ENCODE data around the gene TNFSF18.

Gene TNFSF18

DNA sequence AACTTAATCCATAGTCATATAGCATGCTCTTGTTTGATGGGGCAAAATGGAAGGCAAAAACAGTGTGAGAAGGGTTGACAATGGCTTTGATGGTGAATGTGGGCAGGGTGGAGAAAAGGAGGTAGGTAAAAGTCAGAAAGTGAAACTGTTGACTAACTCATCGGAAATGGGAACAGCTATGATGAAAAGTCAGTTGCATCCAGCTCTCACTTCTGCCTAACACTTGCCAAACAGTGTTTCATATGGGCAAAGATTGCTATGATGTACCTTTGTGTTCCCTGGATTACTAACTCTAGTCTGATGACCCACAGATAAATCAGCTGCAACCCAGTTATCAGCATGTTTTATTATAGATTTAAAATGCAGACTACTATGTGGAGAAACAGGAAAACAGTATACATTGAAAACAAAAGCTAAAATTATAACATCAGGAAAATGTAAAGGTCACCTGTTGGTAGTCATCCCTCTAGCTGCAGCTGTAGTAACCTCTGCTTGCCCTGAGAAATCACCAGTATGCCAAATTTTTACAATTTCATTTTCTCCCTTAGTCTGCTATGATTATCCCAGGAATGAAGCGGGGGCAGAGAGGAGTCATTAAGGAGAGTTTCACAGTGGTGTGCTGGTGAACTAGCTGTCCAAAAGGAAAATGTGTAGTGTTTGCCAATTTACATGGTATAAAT is 11.7 kb downstream of the TNFSF18 start:
- peak in 1 of 2 donors; percentile 27 for ATAC-seq

DNA sequence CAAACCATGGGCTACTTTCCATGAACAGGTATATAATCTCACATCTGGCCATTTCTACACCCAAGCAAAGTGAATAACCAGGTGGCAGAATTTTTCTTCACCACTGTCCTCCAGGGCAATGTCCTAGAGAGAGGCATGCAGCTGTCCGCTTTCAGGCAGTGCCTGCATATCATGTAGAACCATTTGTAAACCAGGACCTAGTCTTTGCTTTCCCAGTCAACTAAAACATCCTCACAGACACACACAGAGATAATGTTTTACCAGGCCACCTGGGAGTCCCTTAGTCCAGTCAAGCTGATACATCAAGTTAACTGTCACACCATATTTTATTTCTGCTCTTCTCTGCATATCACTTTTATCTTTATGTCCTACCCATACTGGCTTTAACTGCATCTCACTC is 26.2 kb downstream of the TNFSF18 start:
- ATAC-seq, result no peak

DNA sequence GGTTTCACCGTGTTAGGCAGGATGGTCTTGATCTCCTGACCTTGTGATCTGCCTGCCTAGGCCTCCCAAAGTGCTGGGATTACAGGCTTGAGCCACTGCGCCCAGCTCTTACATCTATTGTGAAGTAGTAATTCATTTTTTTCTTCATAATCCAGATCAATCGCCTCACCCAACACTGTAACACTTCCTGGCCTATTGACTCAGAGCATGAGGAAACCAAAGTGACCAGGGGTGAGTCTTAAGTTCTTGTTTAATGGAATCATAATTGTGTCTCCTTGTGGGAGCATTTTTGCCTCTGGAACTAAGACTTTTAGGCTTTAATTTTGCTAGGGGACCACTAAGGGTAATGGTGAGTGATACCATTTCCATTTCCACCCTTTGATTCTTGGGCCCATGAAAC is 27.4 kb downstream of the TNFSF18 start:
- ATAC-seq, result no peak

DNA sequence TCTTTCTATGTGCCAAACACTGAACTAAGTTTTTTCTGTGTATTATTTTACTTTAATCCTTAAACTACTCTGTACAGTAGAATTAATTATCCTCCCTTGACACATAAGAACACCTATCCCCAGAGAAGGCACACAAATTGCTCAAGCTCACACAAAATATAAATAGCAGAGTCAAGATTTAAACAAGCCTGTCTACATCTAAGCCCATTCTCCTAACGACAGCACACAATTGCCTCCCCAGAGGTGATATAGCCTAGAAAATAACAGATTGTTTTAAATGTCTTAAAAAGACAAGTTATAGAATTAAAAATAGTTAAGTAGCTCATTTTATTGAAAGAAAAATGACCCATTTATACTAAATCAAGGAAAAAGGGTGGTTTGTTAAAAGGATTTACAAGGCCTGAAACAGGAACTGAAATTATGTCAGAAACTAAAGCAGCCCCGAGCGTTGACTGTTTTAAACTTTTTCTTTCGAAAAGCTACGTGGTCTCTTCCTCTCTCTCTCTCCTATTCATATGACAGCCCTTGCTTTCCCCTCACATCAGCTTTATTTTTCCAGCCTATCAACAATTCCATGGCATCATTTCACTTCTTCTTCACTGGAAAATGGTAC is 30.5 kb downstream of the TNFSF18 start:
- no peak for ATAC-seq

DNA sequence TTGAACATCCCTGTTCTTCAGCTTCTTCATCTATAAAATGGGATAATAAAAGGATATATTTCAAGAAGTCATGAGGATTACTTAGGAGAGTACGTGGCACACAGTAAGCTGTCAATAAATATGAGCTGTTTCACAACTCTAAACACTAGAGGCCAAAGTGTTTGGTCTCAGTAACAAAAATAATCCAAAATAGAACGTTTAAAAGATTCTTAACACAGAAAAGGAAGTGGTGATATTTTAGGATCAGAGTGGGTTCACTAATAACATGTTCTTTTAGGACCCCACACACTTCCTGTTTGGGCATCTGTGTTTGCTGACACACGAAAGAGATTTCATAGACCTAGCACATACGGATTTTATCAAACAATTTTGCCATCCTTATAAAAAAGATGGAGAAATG is 32.9 kb downstream of the TNFSF18 start:
- ATAC-seq, result no peak

DNA sequence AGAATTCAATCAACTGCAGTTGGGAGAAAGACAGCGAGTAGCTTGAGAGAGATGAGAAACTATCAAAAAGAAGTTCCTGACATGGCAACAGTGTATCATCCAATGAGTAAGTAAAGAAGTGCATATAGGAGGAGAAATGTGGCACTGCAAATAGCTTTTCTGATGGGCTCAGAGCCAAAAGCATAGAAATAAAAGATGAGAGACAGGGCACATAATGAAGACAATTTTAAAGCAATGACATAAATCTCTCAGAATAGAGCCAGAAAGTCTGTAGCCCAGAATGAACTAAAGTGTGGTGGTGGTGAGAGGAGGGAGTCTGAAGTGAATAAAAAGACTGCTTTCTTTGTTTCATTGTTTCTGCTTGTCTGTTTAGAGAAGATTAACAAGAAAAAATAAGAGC is 34.3 kb downstream of the TNFSF18 start:
- no peak for ATAC-seq

DNA sequence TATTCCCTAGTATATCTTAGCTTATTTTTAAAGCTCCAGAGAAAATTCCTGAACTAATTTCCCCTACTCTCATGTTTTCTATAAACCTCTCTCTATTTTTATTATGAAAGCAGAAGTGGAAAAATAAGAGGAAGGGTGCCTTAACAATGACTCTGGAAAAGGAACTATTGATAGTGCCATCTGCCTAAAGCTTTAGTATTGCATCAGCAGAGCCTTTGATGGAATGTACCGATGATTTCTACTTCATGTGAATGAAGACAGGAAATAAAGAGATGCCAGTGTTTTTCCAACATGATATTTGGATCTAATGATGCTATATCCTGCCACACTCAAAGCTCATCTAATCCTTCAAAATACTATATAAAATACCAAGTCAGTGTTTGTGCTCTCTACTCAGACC is 35.1 kb downstream of the TNFSF18 start:
- no peak for ATAC-seq

DNA sequence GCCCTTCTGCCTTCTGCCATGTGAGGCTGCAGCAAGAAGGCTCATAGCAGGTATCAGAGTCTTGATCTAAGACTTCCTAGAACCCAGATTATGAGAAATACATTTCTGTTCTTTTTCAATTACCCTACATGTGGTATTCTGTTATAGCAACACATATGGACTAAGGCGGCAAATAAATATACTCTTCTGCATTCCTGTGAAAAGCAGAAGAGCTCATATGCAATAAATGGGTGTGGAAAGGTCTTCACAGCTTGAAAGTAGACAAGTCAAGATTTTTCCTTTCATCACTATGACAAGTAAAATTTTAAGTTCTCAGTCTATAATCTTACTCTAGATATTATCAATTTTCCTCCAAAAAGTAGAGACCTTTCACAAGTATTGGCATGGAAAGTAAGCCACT is 36.6 kb downstream of the TNFSF18 start:
- ATAC-seq, result no peak

DNA sequence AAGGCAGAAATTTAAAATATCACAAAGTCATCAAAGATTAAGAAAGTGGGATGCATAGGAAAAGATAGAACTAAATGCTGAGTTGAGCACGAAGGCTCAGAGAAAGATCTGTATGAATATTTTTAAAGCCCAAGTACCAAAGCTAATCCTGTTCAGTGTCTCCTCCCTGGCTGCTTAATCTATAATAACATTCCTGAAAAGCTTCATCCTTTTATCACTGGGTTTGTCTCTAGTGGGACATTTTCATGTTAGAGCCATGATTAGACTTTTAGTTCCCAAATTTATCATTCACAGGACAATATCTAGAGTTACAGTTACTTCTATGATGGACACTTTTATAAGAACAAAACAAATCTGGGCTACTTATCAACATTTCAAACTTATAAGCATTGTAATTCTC is 38.6 kb downstream of the TNFSF18 start:
- ATAC-seq, result no peak

DNA sequence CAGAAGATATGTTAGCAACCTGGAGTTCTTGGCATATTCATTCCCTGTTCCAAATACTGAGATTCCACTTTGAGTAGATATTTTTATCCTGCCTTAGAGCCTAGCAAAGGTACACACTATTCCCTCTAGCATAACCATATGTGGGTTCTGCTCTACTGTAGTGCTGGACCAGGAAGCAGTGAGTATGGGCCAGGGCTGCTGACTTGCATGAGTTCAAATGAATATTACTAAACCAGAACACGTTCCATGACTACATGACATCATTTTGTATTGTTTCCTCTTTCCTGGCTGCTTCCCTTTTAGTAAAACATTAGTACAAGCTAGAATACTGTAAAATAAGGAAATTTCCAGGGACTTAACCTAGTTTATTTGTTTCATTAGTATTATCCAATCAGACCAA is 41.1 kb downstream of the TNFSF18 start:
- ATAC-seq, result no peak

DNA sequence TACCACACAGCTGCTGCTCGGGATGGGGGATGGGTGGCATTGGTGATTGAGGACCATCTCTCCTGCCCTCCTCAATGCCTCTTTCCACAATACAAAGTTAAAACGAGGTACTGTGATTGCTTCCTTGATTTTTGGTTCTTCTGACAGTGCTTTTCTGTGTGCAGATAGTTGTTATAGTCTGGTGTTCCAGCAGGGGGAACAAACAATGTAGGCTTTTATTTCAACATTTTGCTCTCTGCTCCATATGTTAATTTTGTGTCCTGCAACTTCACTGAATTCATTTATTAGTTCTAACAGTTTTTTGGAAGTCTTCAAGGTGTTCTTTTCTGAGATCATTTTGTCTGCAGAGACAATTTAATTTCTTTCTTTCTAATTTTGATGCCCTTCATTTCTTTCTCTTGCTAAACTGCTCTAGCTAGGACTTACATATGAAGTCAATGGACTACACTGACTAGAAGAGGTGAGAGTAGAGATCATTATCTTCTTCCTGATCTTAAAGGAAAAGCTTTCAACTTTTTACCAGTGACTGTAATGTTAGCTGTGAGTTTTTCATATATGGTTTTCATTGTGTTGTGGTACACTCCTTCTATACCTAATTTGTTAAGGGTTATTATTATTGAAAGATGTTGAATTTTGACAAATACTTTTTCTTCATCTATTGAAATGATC is 45.4 kb downstream of the TNFSF18 start:
- ATAC-seq, result no peak

DNA sequence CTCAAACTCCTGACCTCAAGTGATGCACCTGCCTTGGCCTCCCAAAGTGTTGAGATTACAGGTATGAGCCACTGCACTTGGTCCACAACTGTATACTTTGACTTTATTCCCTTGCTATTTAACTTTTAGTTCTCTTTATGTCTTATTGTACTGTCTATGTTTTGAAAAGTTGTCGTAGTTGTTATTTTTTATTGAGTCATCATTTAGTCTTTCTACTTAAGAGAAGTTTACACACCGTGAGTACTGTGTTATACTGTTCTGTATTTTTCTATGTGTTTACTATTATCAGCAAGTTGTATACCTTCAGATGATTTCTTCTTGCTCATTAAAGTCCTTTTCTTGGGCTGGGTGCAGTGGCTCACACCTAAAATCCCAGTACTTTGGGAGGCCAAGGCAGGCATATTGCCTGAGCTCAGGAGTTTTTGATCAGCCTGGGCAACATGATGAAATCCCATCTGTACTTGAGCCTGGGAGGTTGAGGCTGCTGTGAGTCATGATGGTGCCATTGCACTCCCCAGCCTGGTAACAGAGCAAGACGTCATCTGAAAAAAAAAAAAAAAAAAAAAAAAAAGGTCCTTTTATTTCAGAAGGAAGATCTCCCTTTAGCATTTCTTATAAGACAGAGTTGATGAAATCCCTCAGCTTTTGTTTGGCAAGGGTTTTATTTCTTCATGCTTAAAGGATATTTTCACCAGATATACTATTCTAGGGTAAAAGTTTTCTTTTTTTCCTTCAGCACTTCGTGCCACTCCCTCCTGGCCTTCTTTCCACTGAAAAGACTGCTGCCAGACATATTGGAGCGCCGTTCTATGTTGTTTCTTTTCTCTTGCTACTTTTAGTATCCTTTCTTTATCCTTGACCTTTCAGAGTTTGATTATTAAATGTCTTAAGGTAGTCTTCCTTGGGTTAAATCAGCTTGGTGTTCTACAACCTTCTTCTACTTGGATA is 47.6 kb downstream of the TNFSF18 start:
- ATAC-seq, result no peak

DNA sequence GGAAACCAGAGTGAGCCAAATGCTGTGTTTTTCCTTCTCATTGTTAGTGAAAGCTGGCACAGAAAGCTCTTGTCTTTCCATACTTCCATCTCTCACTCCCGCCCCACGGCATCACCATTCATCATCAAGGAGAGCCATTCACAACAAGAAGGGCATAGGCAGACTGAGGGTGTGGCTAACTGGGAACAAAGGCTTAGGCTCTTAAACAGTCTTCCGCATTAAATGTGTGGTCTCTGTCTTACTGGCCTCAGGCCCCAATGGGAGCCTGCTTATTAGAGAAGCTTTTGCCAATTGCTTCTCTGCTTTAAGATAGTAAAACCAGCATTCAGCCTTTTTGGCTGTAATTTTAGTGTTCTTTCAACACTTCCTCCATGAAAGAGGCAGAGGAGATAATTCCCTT is 51.4 kb downstream of the TNFSF18 start:
- ATAC-seq, result no peak

DNA sequence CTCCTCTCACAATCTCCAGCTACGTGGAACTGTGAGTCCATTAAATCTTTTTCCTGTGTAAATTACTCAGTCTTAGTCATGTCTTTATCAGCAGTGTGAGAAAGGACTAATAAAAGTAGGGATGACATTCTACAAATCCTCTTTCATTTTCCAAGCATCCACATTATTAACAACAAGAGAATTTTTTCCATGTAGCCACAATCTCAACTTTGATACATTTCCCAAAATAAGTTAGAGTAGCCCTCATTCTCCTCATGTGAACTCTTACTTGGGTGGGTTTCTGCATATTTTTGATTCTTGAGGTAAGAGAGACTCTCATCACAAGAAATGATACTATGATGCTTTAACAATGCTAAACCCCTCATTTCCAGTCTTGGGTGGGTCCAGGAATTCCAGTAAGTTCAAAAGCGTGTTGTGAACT is 52.8 kb downstream of the TNFSF18 start:
- ATAC-seq, result no peak

DNA sequence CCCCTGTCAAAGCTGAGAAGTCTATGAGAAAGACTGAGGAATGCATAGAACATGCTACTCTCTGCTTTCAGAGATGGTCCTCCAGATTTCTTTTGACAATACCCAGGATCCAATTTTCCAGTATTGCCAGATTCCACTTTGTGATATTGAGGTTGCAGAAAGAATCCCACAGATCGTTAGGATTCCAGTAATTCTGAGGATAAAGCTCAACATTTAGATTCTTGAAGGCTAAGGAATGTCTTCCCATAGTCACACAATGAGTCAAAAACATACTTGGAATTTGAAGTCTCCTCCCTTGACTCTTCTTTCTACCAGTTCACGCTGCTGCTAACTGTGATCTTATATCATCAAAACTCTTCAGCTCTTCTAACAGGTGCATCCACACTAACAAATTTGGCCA is 57.1 kb downstream of the TNFSF18 start:
- ATAC-seq, result no peak

DNA sequence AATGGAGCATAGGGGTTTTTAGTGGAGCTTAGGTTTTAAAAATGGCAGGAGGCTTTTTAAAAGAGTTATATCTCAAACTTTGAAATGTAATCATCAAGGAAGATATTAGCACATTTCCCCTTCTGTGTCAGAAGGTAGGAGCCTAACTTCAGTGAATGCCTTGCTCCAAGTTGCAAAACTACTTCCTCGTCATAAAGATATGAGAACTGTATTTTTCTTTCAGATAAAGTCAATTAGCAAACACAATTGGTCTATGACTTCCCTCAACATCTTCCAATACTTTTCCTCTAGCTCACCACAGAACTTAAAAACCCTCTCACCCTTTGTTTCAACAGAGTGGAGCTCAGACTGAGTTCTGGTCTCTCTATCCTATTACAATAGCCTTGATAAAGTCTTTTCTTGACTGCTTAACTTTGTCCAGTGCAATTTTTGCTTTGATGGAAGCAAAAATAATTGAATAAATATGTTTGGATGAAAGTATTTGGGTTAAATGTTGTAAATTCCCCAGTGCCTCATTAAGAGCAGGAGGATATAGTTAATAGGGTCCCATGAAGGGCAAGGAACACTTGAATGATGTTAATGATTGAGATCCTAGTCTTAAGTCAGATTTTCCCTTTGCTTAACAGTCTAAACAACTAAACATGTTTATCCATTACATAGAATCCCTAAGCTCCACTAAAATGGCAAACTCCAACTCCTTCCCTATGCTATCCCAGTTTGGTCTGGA is 58.9 kb downstream of the TNFSF18 start:
- ATAC-seq, result no peak

DNA sequence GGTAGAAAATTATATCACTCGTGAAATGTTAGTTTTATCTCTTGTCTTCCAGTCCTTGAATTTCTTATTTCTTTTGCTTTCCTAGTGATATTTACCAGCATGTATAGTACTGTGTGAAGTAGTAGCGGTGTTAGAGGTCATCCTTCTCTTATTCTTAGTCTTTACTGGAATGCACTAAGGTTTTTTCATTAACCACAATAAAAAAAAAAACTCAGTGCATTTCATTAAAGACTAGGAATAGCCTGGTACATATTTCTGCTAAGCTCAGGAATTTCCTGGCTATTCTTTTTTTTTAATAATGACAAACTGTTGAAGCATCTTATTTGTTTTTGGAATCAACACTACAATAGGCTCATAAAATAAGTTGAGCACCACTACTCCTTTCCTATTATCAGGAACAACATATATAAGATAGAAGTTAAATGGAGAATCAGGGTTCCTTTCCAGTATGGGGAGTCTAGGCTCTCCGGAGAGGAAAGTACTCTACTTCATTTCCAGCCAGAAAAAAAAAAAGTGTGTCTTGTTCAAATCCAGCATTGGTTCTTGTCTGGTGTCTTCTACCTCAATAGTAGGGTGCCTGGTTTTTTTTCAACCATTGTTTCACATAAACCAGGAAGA is 60.0 kb downstream of the TNFSF18 start:
- no peak for ATAC-seq
